ENCODE data around the gene METTL22.

METTL22 gene

GRCh38 chr16:8696880-8697279 is 75.4 kb downstream of the METTL22 start:
- DNase-seq, result no peak

DNA sequence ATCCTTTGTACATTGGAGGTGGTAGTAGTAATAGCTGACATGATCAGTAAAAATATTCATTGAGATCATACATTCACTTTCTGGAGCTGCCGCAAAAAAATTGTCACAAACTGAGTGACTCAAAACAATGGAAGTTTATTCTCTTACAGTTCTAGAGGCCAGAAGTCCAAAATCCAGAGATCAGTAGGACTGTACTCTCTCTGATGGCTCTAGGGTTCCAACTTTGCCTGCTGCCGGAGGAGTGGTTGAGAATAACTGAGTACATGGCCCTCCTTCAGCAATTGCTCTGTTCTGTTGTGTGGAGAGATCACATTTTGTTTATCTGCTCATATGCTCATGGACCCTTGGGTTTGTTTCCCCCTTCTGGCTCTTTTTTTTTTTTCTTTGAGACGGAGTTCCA is 76.5 kb downstream of the METTL22 start:
- DNase-seq, result no peak
